Transverse colon (tissue), 4 donors: ENCODE results near the gene BZW1. TPM values are rescaled to one million over a fixed set of nuclear protein-coding genes. Genes with fewer than 3 reads are reported as not detected.

ENCODE experiments used
- DNase-seq: peaks from one replicate; pipeline ENCODE4 v3.0.0-alpha.2; 2019
- H3K27ac ChIP-seq, 4 donors: fragments of 200-600 bp; sonication (generic); 2 replicates each; pipeline ENCODE4 v1.5.1; 2016 to 2018; ENCODE audit warnings: inconsistent platforms in 4 of 4
- H3K27me3 ChIP-seq: fragments of 200-600 bp; sonication (generic); 2 replicates; pipeline ENCODE4 v1.5.1; 2017; ENCODE audit warnings: inconsistent platforms
- H3K36me3 ChIP-seq, 4 donors: fragments of 200-600 bp; sonication (generic); 2 replicates each; pipeline ENCODE4 v1.5.1; 2017 to 2019; ENCODE audit warnings: inconsistent platforms in 4 of 4
- H3K4me1 ChIP-seq, 4 donors: fragments of 200-600 bp; sonication (generic); 2 replicates each; pipeline ENCODE4 v1.5.1; 2017 to 2020; ENCODE audit warnings: inconsistent platforms in 4 of 4
- H3K4me3 ChIP-seq, 4 donors: fragments of 200-600 bp; sonication (generic); 1 replicate in 1 of 4; 2 replicates in 3 of 4; pipeline versions ENCODE4 v1.5.1 to v1.6.1; 2017 to 2019; ENCODE audit warnings: inconsistent platforms in 4 of 4
- H3K9me3 ChIP-seq, 2 donors: fragments of 200-600 bp; sonication (generic); 2 replicates each; pipeline ENCODE4 v1.5.1; 2017 to 2019; ENCODE audit warnings: inconsistent platforms in 2 of 2
- CTCF ChIP-seq, 5 experiments: fragments of 200-600 bp in 3 of 5; fragments of 450-650 bp in 2 of 5; sonication (generic) in 3 of 5; IDR thresholded peaks; 1 replicate in 2 of 5; 2 replicates in 3 of 5; pipeline ENCODE4 v1.5.1; 2016 to 2017; ENCODE audit warnings: antibody characterized with exemption in 5 of 5, inconsistent platforms in 3 of 5, mild to moderate bottlenecking in 2 of 5, moderate library complexity in 1 of 5
- EP300 ChIP-seq: sonication (generic); formaldehyde crosslinking; IDR thresholded peaks from one replicate; pipeline ENCODE4 v1.6.1; 2017; ENCODE audit warnings: antibody characterized with exemption, low read depth
- POLR2A ChIP-seq: fragments of 450-650 bp; IDR thresholded peaks from one replicate; pipeline ENCODE4 v1.6.1; 2016; ENCODE audit warnings: antibody characterized with exemption, mild to moderate bottlenecking, moderate library complexity
- POLR2AphosphoS5 ChIP-seq, 3 donors: sonication (generic); formaldehyde crosslinking; IDR thresholded peaks; one replicate each; pipeline ENCODE4 v1.6.1; 2016; ENCODE audit warnings: antibody characterized with exemption in 3 of 3
- WGBS, 2 donors: methylation state at CpG; one replicate each; pipeline ENCODE4 v1.1.5; 2018; ENCODE audit warnings: low coverage in 1 of 2; 5-methylcytosine and 5-hydroxymethylcytosine counted together
- in situ Hi-C, 4 donors: fragments of 200-750 bp; cut with MboI; loops; one replicate each; pipeline versions ENCODE4 v1.15.0 to v1.15.1; 2017; ENCODE audit warnings: low sequenced_read_pairs in 3 of 4, low pct_ligation_motif_present in 1 of 4, low pct_unique_long_range_greater_than_20kb in 1 of 4
- intact Hi-C: fragments of 100-400 bp; cut with DNase I; formaldehyde crosslinking; loops from one replicate; pipeline ENCODE4 v1.15.1; 2023; ENCODE audit warnings: low total_unique reads
- total RNA-seq, 4 donors: library from RNA; depleted of rRNA; stranded (reverse); fragments of >200 nt; gene quantifications; one replicate each; pipeline ENCODE4 v1.1.0, GENCODE V29; 2016

BZW1 gene
- total RNA-seq, 4 donors from 2014 or later: 17.1 to 167 (median 110) TPM

- DNase-seq: no peak
- Histone ChIP-seq H3K9me3 (no peaks in the 10 kb centered on the region), H3K27me3 (no peaks in the 10 kb centered on the region), H3K36me3 (no peaks in the 10 kb centered on the region), H3K27ac (no peak overlapping the region), H3K4me1 (peaks cover 0 to 9% (median 2%) of the 10 kb centered on the region in 4 donors), H3K4me3 (no peak overlapping the region)
- in situ Hi-C loops (no loop called here), intact Hi-C loops (no loop called here)
- WGBS, 2 donors: 58 to 67% methylated on average over 6 to 8 of the region's 8 CpGs
- TF ChIP-seq POLR2A (no peak), EP300 (no peak), POLR2AphosphoS5 (IDR thresholded peaks at IDR 0.05) (no peak), CTCF (IDR thresholded peaks at IDR 0.05) (no peak)
Measured at GRCh38 chr2:200765995-200766660, 45.6 kb upstream of the BZW1 start.

GRCh38 chr2:200767111-200767885, 44.4 kb upstream of the BZW1 start:
- Histone ChIP-seq H3K27me3 (no peaks in the 10 kb centered on the region), H3K9me3 (no peaks in the 10 kb centered on the region), H3K4me1 (peaks cover 0 to 9% (median 2%) of the 10 kb centered on the region in 4 donors), H3K36me3 (no peaks in the 10 kb centered on the region), H3K27ac (no peak overlapping the region), H3K4me3 (no peak overlapping the region)
- intact Hi-C loops (no loop called here), in situ Hi-C loops (no loop called here)
- DNase-seq: no peak
- TF ChIP-seq POLR2AphosphoS5 (IDR thresholded peaks at IDR 0.05) (no peak), CTCF (IDR thresholded peaks at IDR 0.05) (no peak), POLR2A (no peak), EP300 (no peak)
- WGBS, 2 donors: 67 to 83% methylated on average over 5 to 12 of the region's 12 CpGs

GRCh38 chr2:200770847-200771246, 40.9 kb upstream of the BZW1 start:
- WGBS, 2 donors: 92 to 100% methylated on average over 1 to 6 of the region's 6 CpGs
- H3K4me1 ChIP-seq: peaks cover 0 to 5% (median under 1%) of the 10 kb centered on the region in 4 donors
- in situ Hi-C loops (no loop called here), intact Hi-C loops (no loop called here)
- no peak overlapping the region for H3K27ac ChIP-seq
- no peaks in the 10 kb centered on the region for H3K27me3 ChIP-seq
- no peaks in the 10 kb centered on the region for H3K9me3 ChIP-seq
- no peak overlapping the region for H3K4me3 ChIP-seq
- TF ChIP-seq POLR2AphosphoS5 (IDR thresholded peaks at IDR 0.05) (no peak), POLR2A (no peak), EP300 (no peak), CTCF (IDR thresholded peaks at IDR 0.05) (no peak)
- no peak for DNase-seq
- no peaks in the 10 kb centered on the region for H3K36me3 ChIP-seq

GRCh38 chr2:200772620-200773019, 39.1 kb upstream of the BZW1 start:
- no peak overlapping the region for H3K4me3 ChIP-seq
- TF ChIP-seq CTCF (IDR thresholded peaks at IDR 0.05) (no peak), POLR2A (no peak), EP300 (no peak), POLR2AphosphoS5 (IDR thresholded peaks at IDR 0.05) (no peak)
- no peak overlapping the region for H3K27ac ChIP-seq
- intact Hi-C loops: no loop called here
- no peaks in the 10 kb centered on the region for H3K36me3 ChIP-seq
- in situ Hi-C loops: no loop called here
- H3K27me3 ChIP-seq: no peaks in the 10 kb centered on the region
- peaks cover 0 to 1% (median 0%) of the 10 kb centered on the region in 4 donors for H3K4me1 ChIP-seq
- no peak for DNase-seq
- H3K9me3 ChIP-seq: no peaks in the 10 kb centered on the region
- WGBS, 2 donors: 60 to 85% methylated on average over 1 to 2 of the region's 2 CpGs
